OCI-LY1 (cell line): ENCODE measurements around the gene C20orf204.

Experiments
- H2AFZ ChIP-seq: fragments of 200-600 bp; sonication (generic), shearing (Covaris generic); 2 replicates; pipeline ENCODE4 v1.6.0; 2014; ENCODE audit warnings: antibody characterized with exemption, mild to moderate bottlenecking, low read length
- H3F3A ChIP-seq: fragments of 200-600 bp; sonication (generic), shearing (Covaris generic); 2 replicates; pipeline ENCODE4 v1.6.0; 2014; ENCODE audit warnings: mild to moderate bottlenecking, antibody characterized with exemption, low read length, moderate library complexity; ENCODE audit not compliant: insufficient read depth
- H3K27ac ChIP-seq: fragments of 200-600 bp; sonication (generic); 2 replicates; pipeline ENCODE4 v1.5.1; 2014; ENCODE audit warnings: low read length, mixed run types, mild to moderate bottlenecking, low read depth; ENCODE audit not compliant: poor library complexity, severe bottlenecking
- H3K27me3 ChIP-seq: fragments of 200-600 bp; sonication (generic); 2 replicates; pipeline ENCODE4 v1.6.0; 2014; ENCODE audit warnings: antibody characterized with exemption, mild to moderate bottlenecking, low read length, moderate library complexity; ENCODE audit not compliant: insufficient read depth
- H3K36me3 ChIP-seq: fragments of 200-600 bp; sonication (generic); 2 replicates; pipeline ENCODE4 v1.6.1; 2014; ENCODE audit warnings: mild to moderate bottlenecking, antibody characterized with exemption, low read length, moderate library complexity, mixed read lengths; ENCODE audit not compliant: insufficient read depth
- H3K4me1 ChIP-seq: fragments of 200-600 bp; sonication (generic); 2 replicates; pipeline ENCODE4 v1.5.1; 2014; ENCODE audit warnings: mild to moderate bottlenecking, low read length, moderate library complexity; ENCODE audit not compliant: insufficient read depth, severe bottlenecking
- H3K4me2 ChIP-seq: fragments of 200-600 bp; sonication (generic), shearing (Covaris generic); 2 replicates; pipeline ENCODE4 v1.6.1; 2014; ENCODE audit warnings: low read length
- H3K4me3 ChIP-seq: fragments of 200-600 bp; sonication (generic); 2 replicates; pipeline ENCODE4 v1.5.1; 2014; ENCODE audit warnings: low read length, low read depth, mild to moderate bottlenecking, mixed read lengths; ENCODE audit not compliant: poor library complexity, severe bottlenecking
- H3K79me2 ChIP-seq: fragments of 200-600 bp; shearing (Covaris generic); 2 replicates; pipeline ENCODE4 v1.6.1; 2016; ENCODE audit warnings: mixed run types, low read length, mixed read lengths; ENCODE audit not compliant: insufficient read depth
- H3K9ac ChIP-seq: fragments of 200-600 bp; sonication (generic), shearing (Covaris generic); 2 replicates; pipeline ENCODE4 v1.6.1; 2014; ENCODE audit warnings: mild to moderate bottlenecking, low read length, mixed read lengths
- H3K9me2 ChIP-seq: fragments of 200-600 bp; sonication (generic), shearing (Covaris generic); 2 replicates; pipeline ENCODE4 v1.6.1; 2014; ENCODE audit warnings: low read depth, mild to moderate bottlenecking, low read length, mixed read lengths
- H3K9me3 ChIP-seq: fragments of 200-600 bp; shearing (Covaris generic); 2 replicates; pipeline ENCODE4 v1.6.1; 2014; ENCODE audit warnings: low read length, mixed read lengths
- H4K20me1 ChIP-seq: fragments of 200-600 bp; sonication (generic), shearing (Covaris generic); 2 replicates; pipeline ENCODE4 v1.6.0; 2016; ENCODE audit warnings: mild to moderate bottlenecking, low read length; ENCODE audit not compliant: insufficient read depth
- CTCF ChIP-seq: fragments of 200-600 bp; sonication (generic), shearing (Covaris generic); IDR thresholded peaks from 2 replicates; pipeline ENCODE4 v1.5.1; 2017; ENCODE audit warnings: mild to moderate bottlenecking, antibody characterized with exemption, low read length, moderate library complexity, mixed read lengths
- EZH2 ChIP-seq: fragments of 200-600 bp; sonication (generic), shearing (Covaris generic); IDR thresholded peaks from 2 replicates; pipeline ENCODE4 v1.8.0; 2017; ENCODE audit warnings: borderline replicate concordance, mixed run types, mild to moderate bottlenecking, antibody characterized with exemption, low read length, moderate library complexity, mixed read lengths

Gene C20orf204

GRCh38 chr20:64021124-64021975 lies 14.6 kb upstream of the C20orf204 start:
- no peak overlapping the region for H3K27ac ChIP-seq
- no peaks in the 10 kb centered on the region for H4K20me1 ChIP-seq
- no peaks in the 10 kb centered on the region for H3K27me3 ChIP-seq
- no peaks in the 10 kb centered on the region for H3K79me2 ChIP-seq
- no peaks in the 10 kb centered on the region for H3K9me2 ChIP-seq
- H3F3A ChIP-seq: no peaks in the 10 kb centered on the region
- no peaks in the 10 kb centered on the region for H3K4me1 ChIP-seq
- H3K9me3 ChIP-seq: no peaks in the 10 kb centered on the region
- H3K9ac ChIP-seq: no peak overlapping the region
- H3K4me3 ChIP-seq: no peak overlapping the region
- H2AFZ ChIP-seq: no peak overlapping the region
- H3K36me3 ChIP-seq: peaks cover 79% of the 10 kb centered on the region
- TF ChIP-seq EZH2 (no peak), CTCF (no peak)
- no peak overlapping the region for H3K4me2 ChIP-seq

- Histone ChIP-seq H3K9ac (no peak overlapping the region), H2AFZ (no peak overlapping the region), H3F3A (no peaks in the 10 kb centered on the region), H3K9me2 (no peaks in the 10 kb centered on the region), H3K4me3 (no peak overlapping the region), H3K4me1 (no peaks in the 10 kb centered on the region), H3K79me2 (no peaks in the 10 kb centered on the region), H3K27me3 (no peaks in the 10 kb centered on the region), H3K36me3 (peaks cover 83% of the 10 kb centered on the region), H3K4me2 (no peak overlapping the region), H3K27ac (no peak overlapping the region), H4K20me1 (no peaks in the 10 kb centered on the region), H3K9me3 (no peaks in the 10 kb centered on the region)
- TF ChIP-seq EZH2: no peak
- TF ChIP-seq CTCF: no peak
These were observed 13.2 kb upstream of the C20orf204 start for GRCh38 chr20:64022671-64023360.

GRCh38 chr20:64023361-64024140 lies 12.4 kb upstream of the C20orf204 start:
- Histone ChIP-seq H3K36me3 (peaks cover 79% of the 10 kb centered on the region), H2AFZ (no peak overlapping the region), H3F3A (no peaks in the 10 kb centered on the region), H3K4me3 (no peak overlapping the region), H3K4me1 (no peaks in the 10 kb centered on the region), H3K27me3 (no peaks in the 10 kb centered on the region), H4K20me1 (no peaks in the 10 kb centered on the region), H3K79me2 (no peaks in the 10 kb centered on the region), H3K9me2 (no peaks in the 10 kb centered on the region), H3K27ac (no peak overlapping the region), H3K9me3 (no peaks in the 10 kb centered on the region), H3K4me2 (no peak overlapping the region), H3K9ac (no peak overlapping the region)
- TF ChIP-seq EZH2 (no peak), CTCF (no peak)
